Measurements from ENCODE around the gene PALM. TPM values are rescaled to one million over a fixed set of nuclear protein-coding genes. Genes with fewer than 3 reads are reported as not detected.

PALM gene
- total RNA-seq, 2 donors from 2014 or later: 32.9 to 40.8 TPM

- no peak overlapping the region for H3K27ac ChIP-seq (ENCODE audit: low read depth, low read length)
- no peak for TF ChIP-seq CTCF (conservative IDR thresholded peaks at IDR 0.05)
- 93 to 97% methylated on average over 13 to 17 of the region's 17 CpGs for WGBS, 2 experiments (ENCODE audit: insufficient coverage in 1 of 2, insufficient read length in 1 of 2)
Observed at GRCh38 chr19:722553-723101, 13.9 kb downstream of the PALM start.

GRCh38 chr19:723247-723646 is 14.5 kb downstream of the PALM start:
- Histone ChIP-seq H3K27ac (ENCODE audit: low read depth, low read length) (no peak overlapping the region), H3K27me3 (ENCODE audit: control insufficient read depth, insufficient read depth, low read length, poor library complexity, severe bottlenecking) (no peaks in the 10 kb centered on the region), H3K9me3 (ENCODE audit: control insufficient read depth, low read length) (no peaks in the 10 kb centered on the region), H3K36me3 (ENCODE audit: control insufficient read depth, insufficient read depth, low read length) (no peaks in the 10 kb centered on the region), H3K9ac (ENCODE audit: extremely low read depth, low read length, poor library complexity, severe bottlenecking) (no peak overlapping the region), H3K4me3 (ENCODE audit: low read length) (no peak overlapping the region), H3K4me1 (ENCODE audit: control insufficient read depth, insufficient read depth, low read length) (no peaks in the 10 kb centered on the region)
- DNase-seq: no peak
- H3K27ac Mint-ChIP-seq: no peak overlapping the region
- H3K4me1 Mint-ChIP-seq: no peaks in the 10 kb centered on the region
- H3K4me3 Mint-ChIP-seq: no peak overlapping the region
- no peaks in the 10 kb centered on the region for H3K9me3 Mint-ChIP-seq
- TF ChIP-seq CTCF (conservative IDR thresholded peaks at IDR 0.05): no peak
- H3K27me3 Mint-ChIP-seq (ENCODE audit: insufficient read depth): no peaks in the 10 kb centered on the region
- WGBS, 2 experiments (ENCODE audit: insufficient coverage in 1 of 2, insufficient read length in 1 of 2): 96 to 99% methylated on average over 8 to 13 of the region's 13 CpGs
- peaks cover 9% of the 10 kb centered on the region for H3K36me3 Mint-ChIP-seq (ENCODE audit: low read depth)

More at GRCh38 chr19:722553-723101, 13.9 kb downstream of the PALM start:
- Histone ChIP-seq H3K36me3 (ENCODE audit: control insufficient read depth, insufficient read depth, low read length) (no peaks in the 10 kb centered on the region), H3K4me1 (ENCODE audit: control insufficient read depth, insufficient read depth, low read length) (no peaks in the 10 kb centered on the region), H3K9me3 (ENCODE audit: control insufficient read depth, low read length) (no peaks in the 10 kb centered on the region), H3K9ac (ENCODE audit: extremely low read depth, low read length, poor library complexity, severe bottlenecking) (no peak overlapping the region), H3K4me3 (ENCODE audit: low read length) (no peak overlapping the region), H3K27me3 (ENCODE audit: control insufficient read depth, insufficient read depth, low read length, poor library complexity, severe bottlenecking) (no peaks in the 10 kb centered on the region)
- no peak for DNase-seq
- no peaks in the 10 kb centered on the region for H3K27me3 Mint-ChIP-seq (ENCODE audit: insufficient read depth)
- H3K36me3 Mint-ChIP-seq (ENCODE audit: low read depth): peaks cover 8% of the 10 kb centered on the region
- H3K4me1 Mint-ChIP-seq: peaks cover 1% of the 10 kb centered on the region
- no peak overlapping the region for H3K4me3 Mint-ChIP-seq
- no peaks in the 10 kb centered on the region for H3K9me3 Mint-ChIP-seq
- H3K27ac Mint-ChIP-seq: no peak overlapping the region

GRCh38 chr19:723714-724113 is 15.0 kb downstream of the PALM start:
- no peak overlapping the region for H3K4me3 Mint-ChIP-seq
- TF ChIP-seq CTCF (conservative IDR thresholded peaks at IDR 0.05): no peak
- no peaks in the 10 kb centered on the region for H3K4me1 ChIP-seq (ENCODE audit: control insufficient read depth, insufficient read depth, low read length)

More at GRCh38 chr19:723714-724113, 15.0 kb downstream of the PALM start:
- Histone ChIP-seq H3K36me3 (ENCODE audit: control insufficient read depth, insufficient read depth, low read length) (no peaks in the 10 kb centered on the region), H3K27me3 (ENCODE audit: control insufficient read depth, insufficient read depth, low read length, poor library complexity, severe bottlenecking) (no peaks in the 10 kb centered on the region), H3K27ac (ENCODE audit: low read depth, low read length) (no peak overlapping the region), H3K4me3 (ENCODE audit: low read length) (no peak overlapping the region), H3K9me3 (ENCODE audit: control insufficient read depth, low read length) (no peaks in the 10 kb centered on the region), H3K9ac (ENCODE audit: extremely low read depth, low read length, poor library complexity, severe bottlenecking) (no peak overlapping the region)
- no peak overlapping the region for H3K27ac Mint-ChIP-seq
- DNase-seq: no peak
- WGBS, 2 experiments (ENCODE audit: insufficient coverage in 1 of 2, insufficient read length in 1 of 2): 96% methylated on average over 15 to 18 of the region's 18 CpGs
- no peaks in the 10 kb centered on the region for H3K4me1 Mint-ChIP-seq
- no peaks in the 10 kb centered on the region for H3K9me3 Mint-ChIP-seq
- no peaks in the 10 kb centered on the region for H3K27me3 Mint-ChIP-seq (ENCODE audit: insufficient read depth)
- peaks cover 9% of the 10 kb centered on the region for H3K36me3 Mint-ChIP-seq (ENCODE audit: low read depth)

Data from endodermal cell (in vitro differentiated cells).